Measurements from ENCODE around the gene PUM2. TPM values are rescaled to one million over a fixed set of nuclear protein-coding genes. Genes with fewer than 3 reads are reported as not detected.

The PUM2 gene
- total and polyA plus RNA-seq, 2 of the 13 experiments (the other 11 are each of a cell fraction or from before 2014, with no cell fraction given) = 69.6 to 69.8 TPM

GRCh38 chr2:20216130-20217025 is 134.3 kb downstream of the PUM2 start (continued):
- TF ChIP-seq TEF (CRISPR knock-in tag; IDR thresholded peaks at IDR 0.05) (no peak), KLF16 (CRISPR knock-in tag; IDR thresholded peaks at IDR 0.05) (no peak), MED1 (CRISPR knock-in tag; IDR thresholded peaks at IDR 0.05) (no peak), ZNF253 (CRISPR knock-in tag; IDR thresholded peaks at IDR 0.05; ENCODE audit: borderline replicate concordance) (no peak), ZGPAT (CRISPR knock-in tag; IDR thresholded peaks at IDR 0.05) (no peak), ZNF335 (CRISPR knock-in tag; IDR thresholded peaks at IDR 0.05) (no peak), JUN (CRISPR knock-in tag; IDR thresholded peaks at IDR 0.05) (no peak), ZNF333 (CRISPR knock-in tag; IDR thresholded peaks at IDR 0.05; ENCODE audit: borderline replicate concordance) (peak; percentile 71; the same call in 1 of the 2 replicates), RORA (CRISPR knock-in tag; IDR thresholded peaks at IDR 0.05) (no peak), SKI (IDR thresholded peaks at IDR 0.05; ENCODE audit: partially characterized antibody) (no peak), AKNA (CRISPR knock-in tag; IDR thresholded peaks at IDR 0.05; ENCODE audit: borderline replicate concordance) (no peak), FOXC1 (CRISPR knock-in tag; IDR thresholded peaks at IDR 0.05; ENCODE audit: borderline replicate concordance) (0 out of 2 replicates have a peak, but pooled peaks have one; percentile 17)
